ENCODE measurements around the gene TGFBR1. TPM values are rescaled to one million over a fixed set of nuclear protein-coding genes. Genes with fewer than 3 reads are reported as not detected.

The TGFBR1 gene
- total RNA-seq, 4 donors from 2014 or later: 24.0 to 37.4 (median 31.8) TPM

GRCh38 chr9:99114049-99114440, 9.1 kb downstream of the TGFBR1 start:
- Histone ChIP-seq H3K27me3 (no peaks in the 10 kb centered on the region), H3K27ac (peak overlapping the region in 2 of 4 donors; percentile 17 to 44), H3K4me3 (no peak overlapping the region), H3K9me3 (no peaks in the 10 kb centered on the region), H3K4me1 (peaks cover 0 to 58% (median 31%) of the 10 kb centered on the region in 4 donors), H3K36me3 (no peaks in the 10 kb centered on the region)
- 59 to 65% methylated on average over 3 of the region's 3 CpGs for WGBS, 2 donors
- TF ChIP-seq EP300 (IDR thresholded peaks at IDR 0.05) (no peak), CTCF (IDR thresholded peaks at IDR 0.05) (no peak), POLR2A (IDR thresholded peaks at IDR 0.05) (no peak)
- DNase-seq (ENCODE audit: low spot score in 2 of 2): no peak

- no peaks in the 10 kb centered on the region for H3K9me3 ChIP-seq
- no peaks in the 10 kb centered on the region for H3K36me3 ChIP-seq
- TF ChIP-seq CTCF (IDR thresholded peaks at IDR 0.05) (no peak), POLR2A (IDR thresholded peaks at IDR 0.05) (no peak), EP300 (IDR thresholded peaks at IDR 0.05) (no peak)
- H3K4me1 ChIP-seq: peaks cover 0 to 51% (median 32%) of the 10 kb centered on the region in 4 donors
- DNase-seq (ENCODE audit: low spot score in 2 of 2): no peak
- peak overlapping the region in 2 of 4 donors; percentile 17 to 44 for H3K27ac ChIP-seq
- WGBS, 2 donors: 54 to 57% methylated on average over 6 of the region's 6 CpGs
- H3K4me3 ChIP-seq: no peak overlapping the region
- no peaks in the 10 kb centered on the region for H3K27me3 ChIP-seq
Observed at GRCh38 chr9:99114846-99115500, 10.1 kb downstream of the TGFBR1 start.

- no peaks in the 10 kb centered on the region for H3K27me3 ChIP-seq
- no peak for TF ChIP-seq EP300 (IDR thresholded peaks at IDR 0.05)
- no peak for TF ChIP-seq CTCF (IDR thresholded peaks at IDR 0.05)
- TF ChIP-seq POLR2A (IDR thresholded peaks at IDR 0.05): no peak
- H3K27ac ChIP-seq: no peak overlapping the region
- no peaks in the 10 kb centered on the region for H3K9me3 ChIP-seq
- WGBS, 2 donors: 57 to 62% methylated on average over 3 of the region's 3 CpGs
- peaks cover 0 to 51% (median 34%) of the 10 kb centered on the region in 4 donors for H3K4me1 ChIP-seq
- DNase-seq (ENCODE audit: low spot score in 2 of 2): no peak
- H3K36me3 ChIP-seq: no peaks in the 10 kb centered on the region
- no peak overlapping the region for H3K4me3 ChIP-seq
Observed at GRCh38 chr9:99116003-99116411, 11.1 kb downstream of the TGFBR1 start.

GRCh38 chr9:99118782-99119466, 14.0 kb downstream of the TGFBR1 start:
- Histone ChIP-seq H3K27ac (no peak overlapping the region), H3K4me1 (peaks cover 0 to 46% (median 19%) of the 10 kb centered on the region in 4 donors), H3K4me3 (no peak overlapping the region), H3K27me3 (no peaks in the 10 kb centered on the region), H3K9me3 (no peaks in the 10 kb centered on the region), H3K36me3 (no peaks in the 10 kb centered on the region)
- no peak for DNase-seq (ENCODE audit: low spot score in 2 of 2)
- 90 to 92% methylated on average over 7 of the region's 7 CpGs for WGBS, 2 donors
- TF ChIP-seq EP300 (IDR thresholded peaks at IDR 0.05) (no peak), CTCF (IDR thresholded peaks at IDR 0.05) (no peak), POLR2A (IDR thresholded peaks at IDR 0.05) (no peak)

- DNase-seq (ENCODE audit: low spot score in 2 of 2): no peak
- H3K4me3 ChIP-seq: no peak overlapping the region
- no peaks in the 10 kb centered on the region for H3K36me3 ChIP-seq
- no peak for TF ChIP-seq EP300 (IDR thresholded peaks at IDR 0.05)
- TF ChIP-seq POLR2A (IDR thresholded peaks at IDR 0.05): no peak
- TF ChIP-seq CTCF (IDR thresholded peaks at IDR 0.05): no peak
- H3K27ac ChIP-seq: no peak overlapping the region
- H3K4me1 ChIP-seq: peaks cover 0 to 37% (median 10%) of the 10 kb centered on the region in 4 donors
- H3K9me3 ChIP-seq: no peaks in the 10 kb centered on the region
- no peaks in the 10 kb centered on the region for H3K27me3 ChIP-seq
Observed at GRCh38 chr9:99119976-99120655, 15.2 kb downstream of the TGFBR1 start.

Data from tibial nerve (tissue), 4 donors.